CD4-positive, alpha-beta T cell treated with Interleukin-6 for 4 hours (primary cell): ENCODE data around the gene PRRT2.
"Not testable (repeated sequence)": the region's sequence is repeated elsewhere in the genome, so short reads cannot be mapped to it uniquely, and the experiment has no call there.

ENCODE experiments used
- DNase-seq: peaks from one replicate; pipeline ENCODE4 v3.0.0-alpha.2; 2020; ENCODE audit warnings: mixed read lengths

Gene PRRT2

DNA sequence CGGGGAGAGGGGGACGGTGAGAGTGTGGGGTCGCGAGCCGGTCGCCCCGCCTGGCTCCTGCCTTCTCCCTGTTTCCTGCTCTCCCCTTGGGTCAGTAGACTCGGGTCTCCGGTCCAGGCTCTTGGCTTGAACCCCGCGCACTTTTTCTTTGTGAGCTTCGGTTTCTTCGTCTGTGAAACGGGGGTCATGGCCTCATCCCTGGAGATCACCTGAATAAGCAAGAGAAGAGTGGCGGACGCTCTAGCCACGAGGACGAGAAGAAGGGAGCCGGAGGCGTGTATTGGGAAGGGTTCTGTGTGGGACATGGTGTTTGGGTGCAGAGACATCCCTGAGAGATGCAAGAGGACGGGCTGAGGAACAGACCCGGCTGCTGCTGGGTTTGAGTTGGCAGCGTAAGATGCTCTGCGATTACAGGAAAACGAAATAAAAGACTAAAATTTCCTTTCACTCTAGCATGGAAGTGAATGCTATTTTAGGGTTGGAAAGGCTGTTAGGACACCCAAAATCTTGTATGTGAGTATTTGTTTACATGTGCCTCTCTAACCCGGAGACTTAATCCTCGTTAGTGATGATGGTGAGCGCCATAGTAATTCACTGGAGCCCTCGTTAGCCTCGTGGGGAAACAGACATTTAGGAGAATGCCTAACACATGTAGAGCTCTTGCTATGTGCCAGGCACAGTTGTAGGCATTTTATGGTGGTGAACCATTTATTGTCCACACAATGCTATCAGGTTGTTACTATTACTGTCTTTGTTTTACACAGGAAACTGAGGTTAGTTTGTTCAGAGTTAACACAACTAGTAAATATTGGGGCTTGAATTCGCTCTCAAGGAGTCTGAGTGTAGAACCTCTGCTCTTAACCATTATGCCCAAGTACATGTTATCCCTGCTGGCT, 20.8 kb upstream of the PRRT2 start:
- DNase-seq, result no peak

DNA sequence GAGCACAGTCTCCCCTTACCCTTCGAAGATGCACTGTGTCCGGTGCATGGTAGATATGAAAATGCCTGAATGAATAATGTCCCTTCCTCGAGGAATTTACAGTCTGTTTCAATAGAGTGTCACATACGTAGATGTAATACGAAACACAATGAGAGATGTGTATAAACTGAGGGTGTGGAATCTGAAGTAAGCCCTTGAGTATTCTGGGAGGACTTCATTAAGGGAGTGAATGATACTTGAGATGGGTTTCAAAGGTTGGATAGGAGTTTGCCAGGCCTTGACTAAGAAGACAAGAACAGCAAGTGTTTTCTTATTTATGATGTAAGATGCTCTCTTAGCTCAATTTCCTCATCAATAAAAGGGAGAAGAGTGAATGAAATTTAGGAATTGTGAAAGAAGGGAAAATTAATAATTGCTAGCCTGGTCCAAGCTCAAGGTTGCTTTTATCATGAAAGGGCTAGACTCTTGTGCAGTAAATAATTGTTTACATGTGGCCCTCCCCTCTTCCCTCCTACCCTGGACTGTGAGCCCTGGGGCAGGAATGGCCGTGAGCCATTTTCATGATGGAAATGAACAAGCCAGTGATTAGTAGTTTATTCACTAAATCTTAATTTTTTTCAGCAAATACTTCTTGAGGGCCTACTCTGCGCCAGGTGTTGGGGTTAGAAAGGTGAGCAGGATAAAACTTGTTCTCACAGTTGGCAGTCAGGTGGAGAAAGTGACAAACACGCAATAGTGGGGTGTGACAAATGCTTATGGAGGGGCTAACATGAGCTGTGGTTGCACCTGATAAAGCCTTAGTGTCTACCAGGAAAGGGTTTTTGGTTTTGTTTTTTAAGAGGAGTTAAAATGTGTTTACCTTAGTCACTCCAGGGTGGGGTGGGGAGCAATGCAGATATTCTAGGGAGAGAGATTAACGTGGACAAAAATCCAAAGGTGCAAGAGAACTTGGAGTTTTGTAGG, 19.9 kb upstream of the PRRT2 start:
- DNase-seq, result no peak

DNA sequence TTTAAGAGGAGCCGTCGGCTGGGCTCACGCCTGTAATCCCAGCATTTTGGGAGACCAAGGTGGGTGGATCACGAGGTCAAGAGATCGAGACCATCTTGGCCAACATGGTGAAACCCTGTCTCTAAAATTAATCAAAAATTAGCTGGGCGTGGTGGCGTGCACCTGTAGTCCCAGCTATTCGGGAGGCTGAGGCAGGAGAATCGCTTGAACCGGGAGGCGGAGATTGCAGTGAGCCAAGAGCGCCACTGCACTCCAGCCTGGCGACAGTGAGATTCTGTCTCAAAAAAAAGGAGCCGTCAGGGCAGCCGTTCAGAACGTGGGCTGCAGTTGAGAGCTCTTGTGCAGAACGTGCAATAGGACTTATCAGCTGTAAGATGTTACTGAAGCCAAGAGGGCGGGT, 18.8 kb upstream of the PRRT2 start:
- not testable (repeated sequence) for DNase-seq

DNA sequence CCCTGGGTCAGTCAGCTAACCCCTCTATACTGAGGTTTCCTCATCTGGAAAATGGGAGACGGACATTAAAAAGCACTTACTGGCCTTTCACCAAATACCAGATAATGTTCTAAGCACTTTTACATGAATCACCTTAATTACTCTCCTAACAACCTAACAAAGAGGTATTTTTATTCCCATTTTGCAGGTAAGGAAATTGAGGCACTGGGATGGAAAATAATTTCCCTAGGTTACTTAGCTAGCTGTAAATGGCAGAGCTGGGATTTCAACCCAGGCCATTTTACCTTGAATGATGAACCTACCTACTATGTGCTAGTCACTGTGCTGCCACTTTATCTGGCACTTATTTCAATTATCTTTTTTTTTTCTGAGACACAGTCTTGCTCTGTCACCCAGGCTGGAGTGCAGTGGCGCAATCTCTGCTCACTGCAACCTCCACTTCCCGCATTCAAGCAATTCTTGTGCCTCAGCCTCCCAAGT, 17.7 kb upstream of the PRRT2 start:
- DNase-seq, result no peak

DNA sequence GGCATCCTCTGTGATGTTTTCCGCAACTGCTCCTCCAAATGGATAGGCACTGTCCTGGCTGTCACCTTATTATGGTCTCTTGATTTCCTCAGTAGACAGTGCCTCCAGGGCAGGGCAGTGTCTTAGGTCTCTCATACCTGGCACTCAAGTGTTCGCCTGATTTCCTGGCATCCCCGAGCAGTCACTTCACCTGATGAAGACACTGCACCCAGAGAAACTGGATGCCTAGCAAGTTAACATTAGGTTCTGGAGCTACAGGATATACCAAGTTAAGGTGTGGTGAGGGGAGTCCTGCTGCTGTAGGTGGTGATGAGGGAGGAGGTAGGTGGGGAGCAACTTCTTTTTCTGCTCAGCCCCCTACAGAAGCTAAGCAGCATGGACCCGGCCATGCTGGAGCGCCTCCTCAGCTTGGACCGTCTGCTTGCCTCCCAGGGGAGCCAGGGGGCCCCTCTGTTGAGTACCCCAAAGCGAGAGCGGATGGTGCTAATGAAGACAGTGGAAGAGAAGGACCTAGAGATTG, 9.5 kb upstream of the PRRT2 start:
- DNase-seq, result no peak

DNA sequence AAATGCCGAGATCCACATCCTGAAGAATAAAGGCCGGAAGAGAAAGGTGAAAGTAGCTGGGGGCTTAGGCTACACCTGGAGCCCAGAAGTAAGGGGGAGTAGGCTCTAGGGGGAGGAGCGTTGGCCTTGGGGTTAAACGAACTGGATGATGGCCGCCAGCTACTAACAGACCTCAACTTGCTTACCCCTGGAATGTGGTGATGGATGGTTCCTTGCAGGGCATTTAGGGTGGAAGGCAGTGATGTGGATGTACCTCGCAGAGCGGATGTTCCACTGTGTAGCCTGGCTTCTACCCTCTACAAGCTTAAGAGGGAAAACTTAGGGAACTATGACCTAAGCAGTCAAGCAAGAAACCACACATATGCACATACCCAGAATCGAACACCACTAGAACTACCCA, 8.0 kb upstream of the PRRT2 start:
- no peak for DNase-seq

DNA sequence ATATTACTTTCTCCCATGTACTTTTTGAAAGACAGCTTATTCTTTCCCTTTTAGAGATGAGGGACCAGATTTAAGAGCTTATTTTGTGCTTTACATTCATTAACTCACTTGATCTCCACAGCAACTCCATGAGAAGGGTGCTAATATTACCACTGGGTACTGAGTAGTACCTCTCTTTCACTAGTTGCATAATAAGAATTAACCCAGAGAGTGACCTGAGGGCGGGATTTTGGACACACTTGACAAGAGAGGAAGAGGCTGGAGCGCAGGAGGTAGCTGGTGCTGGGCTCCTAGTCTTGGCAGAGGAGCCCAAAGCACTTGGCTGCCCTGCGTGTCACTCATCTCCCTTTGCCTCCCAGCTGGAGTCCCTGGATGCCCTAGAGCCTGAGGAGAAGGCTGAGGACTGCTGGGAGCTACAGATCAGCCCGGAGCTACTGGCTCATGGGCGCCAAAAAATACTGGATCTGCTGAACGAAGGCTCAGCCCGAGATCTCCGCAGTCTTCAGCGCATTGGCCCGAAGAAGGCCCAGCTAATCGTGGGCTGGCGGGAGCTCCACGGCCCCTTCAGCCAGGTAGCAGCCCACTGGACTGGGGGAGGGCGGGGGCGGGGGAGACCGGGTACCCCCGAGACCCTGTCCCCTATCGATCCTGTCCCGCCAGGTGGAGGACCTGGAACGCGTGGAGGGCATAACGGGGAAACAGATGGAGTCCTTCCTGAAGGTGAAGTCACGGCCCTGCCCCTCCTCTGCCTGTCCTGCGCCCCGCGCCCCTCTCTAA, 7.3 kb upstream of the PRRT2 start:
- DNase-seq, result no peak

DNA sequence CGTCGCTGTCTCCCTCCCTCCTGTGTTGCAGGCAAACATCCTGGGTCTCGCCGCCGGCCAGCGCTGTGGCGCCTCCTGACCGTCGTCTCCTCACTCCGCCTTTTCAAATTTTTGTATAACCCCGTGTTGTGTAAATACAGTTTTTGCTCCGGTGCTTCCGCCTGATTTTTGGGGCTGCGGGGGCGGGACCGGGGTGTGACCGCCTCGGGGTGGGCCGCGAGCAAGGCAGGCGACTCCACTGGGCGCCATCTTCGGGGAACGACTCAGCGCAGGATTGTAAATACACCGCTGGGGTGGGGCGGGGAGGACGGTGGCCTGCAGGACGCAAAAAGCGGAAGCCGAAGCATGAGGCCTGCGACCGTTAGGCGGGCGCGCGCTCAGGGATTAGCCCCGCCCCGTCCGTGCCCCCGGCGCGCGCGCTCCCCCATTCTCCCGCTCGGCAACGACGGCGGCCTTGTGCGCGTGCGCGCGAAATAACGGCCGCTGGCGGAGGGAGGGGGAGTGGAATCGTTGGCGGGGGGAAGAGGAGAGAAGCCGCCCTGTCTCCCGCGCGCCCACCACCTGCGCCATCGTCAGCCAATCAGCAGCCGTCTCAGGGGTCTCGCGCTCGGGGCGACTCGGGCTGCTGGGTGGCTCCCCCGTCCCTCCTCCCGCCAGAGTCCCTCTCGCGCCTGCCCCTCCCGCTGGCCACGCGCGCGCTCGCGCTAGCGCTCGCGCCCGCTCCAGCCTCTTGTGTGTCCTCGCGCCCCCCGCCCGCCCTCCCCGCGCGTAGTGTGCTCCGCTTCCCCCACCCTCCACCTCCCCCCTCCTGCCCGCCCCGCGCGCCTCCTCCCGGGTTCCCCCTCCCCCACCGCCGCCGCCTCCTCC, 6.5 kb upstream of the PRRT2 start:
- DNase-seq, result peak; percentile 98

DNA sequence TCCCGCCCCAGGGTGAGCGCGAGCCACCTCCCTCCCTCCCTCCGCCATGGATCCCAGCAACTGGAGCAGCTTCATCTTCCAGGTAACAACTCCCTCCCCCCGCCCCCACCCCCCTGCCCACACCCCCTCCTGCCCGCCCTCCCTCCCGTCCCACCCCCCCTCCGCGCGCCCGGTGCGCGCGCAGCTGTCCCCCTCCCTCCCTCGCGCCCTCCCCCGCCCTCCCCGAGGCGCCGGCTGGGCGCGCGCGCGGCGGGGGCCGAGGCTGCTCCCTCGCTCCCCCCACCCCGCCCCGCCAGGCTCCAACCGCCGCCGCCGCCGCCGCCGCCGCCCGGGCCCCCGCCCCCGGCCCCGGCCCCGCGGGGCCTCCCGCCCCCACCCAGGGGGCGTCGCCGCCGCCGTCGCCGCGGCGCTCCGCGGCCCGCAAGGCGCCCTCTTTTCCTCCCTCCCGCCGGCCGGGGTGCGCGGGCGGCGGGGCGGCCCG, 5.9 kb upstream of the PRRT2 start, which contains the start of gene MAZ:
Gene MAZ, plus strand, starts transcription at position 431 of the 481 bp plus-strand sequence. CDS start 173 bp downstream, outside the sequence.
- no peak for DNase-seq

DNA sequence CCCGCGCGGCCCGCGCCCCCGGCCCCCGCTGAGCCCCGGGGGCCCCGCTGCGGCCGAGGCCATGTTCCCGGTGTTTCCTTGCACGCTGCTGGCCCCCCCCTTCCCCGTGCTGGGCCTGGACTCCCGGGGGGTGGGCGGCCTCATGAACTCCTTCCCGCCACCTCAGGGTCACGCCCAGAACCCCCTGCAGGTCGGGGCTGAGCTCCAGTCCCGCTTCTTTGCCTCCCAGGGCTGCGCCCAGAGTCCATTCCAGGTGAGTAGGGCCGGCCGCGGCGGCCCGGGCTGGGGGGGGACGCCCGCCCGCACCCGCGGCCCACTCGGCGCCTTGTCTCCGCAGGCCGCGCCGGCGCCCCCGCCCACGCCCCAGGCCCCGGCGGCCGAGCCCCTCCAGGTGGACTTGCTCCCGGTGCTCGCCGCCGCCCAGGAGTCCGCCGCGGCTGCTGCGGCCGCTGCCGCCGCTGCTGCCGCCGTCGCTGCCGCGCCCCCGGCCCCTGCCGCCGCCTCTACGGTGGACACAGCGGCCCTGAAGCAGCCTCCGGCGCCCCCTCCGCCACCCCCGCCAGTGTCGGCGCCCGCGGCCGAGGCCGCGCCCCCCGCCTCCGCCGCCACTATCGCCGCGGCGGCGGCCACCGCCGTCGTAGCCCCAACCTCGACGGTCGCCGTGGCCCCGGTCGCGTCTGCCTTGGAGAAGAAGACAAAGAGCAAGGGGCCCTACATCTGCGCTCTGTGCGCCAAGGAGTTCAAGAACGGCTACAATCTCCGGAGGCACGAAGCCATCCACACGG, 5.2 kb upstream of the PRRT2 start:
- peak; percentile 65 for DNase-seq

DNA sequence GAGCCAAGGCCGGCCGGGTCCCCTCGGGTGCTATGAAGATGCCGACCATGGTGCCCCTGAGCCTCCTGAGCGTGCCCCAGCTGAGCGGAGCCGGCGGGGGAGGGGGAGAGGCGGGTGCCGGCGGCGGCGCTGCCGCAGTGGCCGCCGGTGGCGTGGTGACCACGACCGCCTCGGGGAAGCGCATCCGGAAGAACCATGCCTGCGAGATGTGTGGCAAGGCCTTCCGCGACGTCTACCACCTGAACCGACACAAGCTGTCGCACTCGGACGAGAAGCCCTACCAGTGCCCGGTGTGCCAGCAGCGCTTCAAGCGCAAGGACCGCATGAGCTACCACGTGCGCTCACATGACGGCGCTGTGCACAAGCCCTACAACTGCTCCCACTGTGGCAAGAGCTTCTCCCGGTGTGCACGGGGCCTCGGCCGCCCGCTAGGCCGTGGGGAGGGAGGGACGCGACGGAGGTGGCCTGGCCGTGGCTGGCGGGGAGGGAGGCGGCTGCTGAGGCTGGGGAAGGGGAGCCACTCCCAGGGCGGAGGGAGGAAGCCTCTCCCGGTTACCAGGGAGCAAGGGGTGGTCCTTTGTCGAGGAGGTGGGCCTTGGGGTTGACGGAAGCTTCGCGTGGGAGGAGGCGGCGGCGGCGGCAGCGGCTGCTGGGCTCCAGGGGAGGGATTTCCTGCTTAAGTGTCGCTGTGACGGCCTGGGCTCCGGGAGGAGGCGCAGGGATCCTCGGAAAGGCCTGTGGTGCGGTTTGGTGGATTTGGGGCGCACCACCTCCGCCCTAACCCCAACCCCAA, 4.4 kb upstream of the PRRT2 start:
- DNase-seq, result peak; percentile 90

DNA sequence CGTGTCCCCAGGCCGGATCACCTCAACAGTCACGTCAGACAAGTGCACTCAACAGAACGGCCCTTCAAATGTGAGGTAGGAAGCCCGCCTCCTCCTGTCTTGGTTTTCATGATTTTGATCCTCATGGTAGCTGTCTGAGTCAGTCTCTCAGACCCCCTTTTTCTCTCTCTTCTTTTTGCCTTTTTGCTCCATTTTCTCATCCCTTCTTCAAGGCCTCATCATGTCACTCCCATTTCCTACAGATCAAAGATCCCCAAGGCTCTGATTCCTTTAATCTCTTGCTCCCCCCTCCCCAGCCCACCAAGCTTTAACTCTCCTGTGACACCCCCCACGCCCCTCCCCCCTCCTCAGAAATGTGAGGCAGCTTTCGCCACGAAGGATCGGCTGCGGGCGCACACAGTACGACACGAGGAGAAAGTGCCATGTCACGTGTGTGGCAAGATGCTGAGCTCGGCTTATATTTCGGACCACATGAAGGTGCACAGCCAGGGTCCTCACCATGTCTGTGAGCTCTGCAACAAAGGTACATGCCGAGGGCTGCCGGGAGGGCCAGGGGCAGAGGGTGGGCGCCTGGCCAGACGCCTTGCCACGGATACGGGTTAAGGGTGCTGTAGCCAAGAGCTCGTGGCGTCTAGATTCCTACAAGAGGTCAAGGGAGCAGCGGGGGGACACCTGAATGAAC, 3.6 kb upstream of the PRRT2 start:
- DNase-seq, result no peak

DNA sequence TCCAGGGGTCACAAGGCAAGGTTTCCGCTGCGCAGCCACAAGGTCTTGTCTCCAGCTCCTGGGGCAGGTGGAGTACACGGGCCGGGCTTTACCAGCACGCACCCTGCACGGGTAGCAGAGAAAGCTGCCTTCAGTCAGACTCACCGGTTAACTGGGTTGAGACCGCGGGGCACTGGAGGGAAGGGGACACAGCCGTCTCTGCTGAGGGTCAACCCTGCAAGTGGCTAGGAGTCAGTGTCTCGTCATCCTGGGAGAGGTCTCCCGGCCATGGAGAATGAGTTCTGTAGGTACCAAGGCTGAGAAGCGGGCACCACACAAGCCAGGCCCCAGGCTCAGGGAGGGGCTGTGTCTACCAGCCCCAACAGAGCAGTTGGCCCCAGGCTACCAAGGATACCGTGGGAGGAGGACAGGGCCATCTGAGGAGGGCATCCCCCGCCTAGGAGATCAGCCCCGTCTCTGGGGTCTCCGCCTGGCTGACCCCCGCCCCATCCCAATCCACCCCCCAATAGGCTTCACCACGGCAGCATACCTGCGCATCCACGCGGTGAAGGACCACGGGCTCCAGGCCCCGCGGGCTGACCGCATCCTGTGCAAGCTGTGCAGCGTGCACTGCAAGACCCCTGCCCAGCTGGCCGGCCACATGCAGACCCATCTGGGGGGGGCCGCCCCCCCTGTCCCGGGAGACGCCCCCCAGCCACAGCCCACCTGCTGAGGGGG, 2.8 kb upstream of the PRRT2 start:
- no peak for DNase-seq

DNA sequence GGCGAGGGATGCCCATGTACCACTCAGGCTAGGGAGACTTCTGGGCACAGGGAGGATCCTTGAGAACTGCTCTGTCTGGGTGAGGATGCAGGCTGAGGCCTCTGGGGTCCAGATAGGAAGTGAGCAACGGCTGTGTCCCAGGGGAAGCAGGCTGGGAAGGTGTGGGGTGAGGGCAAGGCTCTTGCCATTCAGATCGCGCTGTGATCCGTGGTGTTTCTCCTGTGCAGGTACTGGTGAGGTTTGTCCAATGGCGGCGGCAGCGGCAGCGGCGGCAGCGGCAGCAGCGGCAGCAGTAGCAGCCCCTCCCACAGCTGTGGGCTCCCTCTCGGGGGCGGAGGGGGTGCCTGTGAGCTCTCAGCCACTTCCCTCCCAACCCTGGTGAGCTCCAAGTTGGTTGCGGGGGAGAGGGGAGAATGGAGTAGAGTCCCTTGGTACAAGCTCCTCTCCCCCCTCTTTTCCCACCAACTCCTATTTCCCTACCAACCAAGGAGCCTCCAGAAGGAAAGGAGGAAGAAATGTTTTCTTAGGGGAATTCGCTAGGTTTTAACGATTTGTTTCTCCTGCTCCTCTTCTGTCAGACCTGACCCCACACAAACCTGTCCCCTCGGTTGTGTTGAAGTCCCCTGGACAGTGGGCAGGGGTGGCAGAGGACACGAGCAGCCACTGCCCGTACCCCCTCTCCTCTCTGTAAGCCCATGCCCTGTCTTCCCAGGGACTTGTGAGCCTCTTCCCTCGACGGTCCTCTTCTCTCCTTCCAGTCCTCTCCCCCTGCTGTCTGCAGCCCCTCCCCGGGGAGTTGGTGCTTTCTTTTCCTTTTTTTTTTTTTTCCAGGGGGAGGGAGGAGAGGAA, 1.9 kb upstream of the PRRT2 start:
- peak; percentile 52 for DNase-seq

DNA sequence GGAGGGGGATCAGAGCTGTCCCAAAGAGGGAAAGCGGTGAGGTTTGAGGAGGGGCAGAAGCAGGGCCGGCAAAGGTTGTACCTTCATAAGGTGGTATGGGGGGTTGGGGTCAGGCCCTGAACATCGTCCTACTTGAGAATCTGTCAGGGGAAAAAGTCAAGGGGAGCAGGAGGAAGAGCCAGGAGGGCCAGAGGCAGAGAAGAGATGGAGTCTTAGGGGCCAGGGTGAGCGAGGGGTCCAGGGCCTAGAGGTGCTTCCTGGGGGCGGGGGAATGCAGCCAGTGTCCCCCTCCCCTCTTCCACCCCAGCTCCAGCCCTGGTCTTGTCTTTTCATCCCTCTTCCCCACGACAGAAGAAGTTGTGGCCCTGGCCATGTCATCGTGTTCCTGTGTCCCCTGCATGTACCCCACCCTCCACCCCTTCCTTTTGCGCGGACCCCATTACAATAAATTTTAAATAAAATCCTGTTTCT, 1.3 kb upstream of the PRRT2 start:
- no peak for DNase-seq

DNA sequence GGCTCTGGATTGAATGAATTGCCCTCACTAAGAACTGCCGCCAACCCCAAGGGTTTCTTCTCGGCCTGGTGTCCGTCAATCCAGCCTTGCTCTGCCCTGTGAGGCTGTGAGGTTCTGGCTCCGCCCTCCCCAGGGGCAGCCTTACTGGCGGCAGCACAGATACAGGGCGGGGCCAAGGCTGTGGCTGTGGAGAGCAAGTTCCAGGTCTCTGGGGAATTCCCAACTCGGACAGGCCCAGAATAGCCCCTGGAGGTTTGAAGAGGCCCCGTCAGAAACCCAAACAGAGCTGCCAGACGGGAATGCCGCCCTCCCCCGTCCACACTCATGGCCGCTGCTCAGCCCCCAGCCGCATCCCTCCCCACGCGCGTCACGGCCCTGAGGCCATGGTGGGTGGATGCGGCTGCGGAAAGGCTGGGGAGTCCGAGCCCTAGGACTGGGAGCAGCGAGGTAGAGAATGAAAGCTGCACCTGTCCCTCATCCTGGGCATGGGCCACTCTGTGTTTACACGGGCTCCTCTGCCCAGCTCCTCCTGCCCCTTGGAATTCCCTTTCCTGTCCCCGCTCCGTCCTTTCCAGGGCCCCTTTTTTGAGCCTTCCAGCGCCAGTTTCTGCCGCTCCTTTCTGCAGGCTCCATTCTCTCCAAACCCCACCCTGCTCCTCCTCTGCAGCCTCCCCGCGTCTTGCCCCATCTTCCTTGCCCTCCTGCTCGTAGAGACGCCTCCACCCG, 660 bp upstream of the PRRT2 start:
- DNase-seq, result peak; percentile 76
